Thymus (tissue), 11 donors: Measurements from ENCODE around the gene SSBP2. TPM values are rescaled to one million over a fixed set of nuclear protein-coding genes. Genes with fewer than 3 reads are reported as not detected.

Experiments used
- DNase-seq, 9 donors: peaks; one replicate each; pipeline ENCODE4 v3.0.0-alpha.2; 2013; ENCODE audit warnings: low spot score in 9 of 9, low read depth in 6 of 9, missing footprints in 1 of 9
- H3K27ac ChIP-seq, 2 donors: one replicate each; pipeline ENCODE4 v1.5.1; 2013; ENCODE audit warnings: control low read depth in 1 of 2, low read depth in 1 of 2, low read length in 1 of 2, mild to moderate bottlenecking in 1 of 2, moderate library complexity in 1 of 2
- H3K27me3 ChIP-seq, 2 donors: one replicate each; pipeline ENCODE4 v1.5.1; 2013; ENCODE audit warnings: low read length in 1 of 2; ENCODE audit not compliant: control insufficient read depth in 2 of 2, insufficient read depth in 1 of 2
- H3K36me3 ChIP-seq, 2 donors: one replicate each; pipeline ENCODE4 v1.5.1; 2013; ENCODE audit warnings: low read length in 1 of 2, mild to moderate bottlenecking in 1 of 2, moderate library complexity in 1 of 2; ENCODE audit not compliant: control insufficient read depth in 2 of 2, insufficient read depth in 2 of 2
- H3K4me1 ChIP-seq, 2 donors: one replicate each; pipeline ENCODE4 v1.5.1; 2013; ENCODE audit warnings: low read length in 2 of 2; ENCODE audit not compliant: control insufficient read depth in 2 of 2, insufficient read depth in 2 of 2
- H3K4me3 ChIP-seq, 2 donors: one replicate each; pipeline ENCODE4 v1.5.1; 2013; ENCODE audit warnings: low read length in 2 of 2, control low read depth in 1 of 2, mild to moderate bottlenecking in 1 of 2
- H3K9me3 ChIP-seq, 2 donors: one replicate each; pipeline ENCODE4 v1.5.1; 2013; ENCODE audit warnings: low read length in 1 of 2, mild to moderate bottlenecking in 1 of 2; ENCODE audit not compliant: control insufficient read depth in 2 of 2, insufficient read depth in 1 of 2
- WGBS: extraction: QIAGEN DNeasy Blood & Tissue Kit; methylation state at CpG from one replicate; pipeline ENCODE4 v1.1.7; 2013; 5-methylcytosine and 5-hydroxymethylcytosine counted together
- polyA plus RNA-seq: library from polyadenylated mRNA; stranded (reverse); fragments of 200-250 nt; gene quantifications from one replicate; pipeline ENCODE4 v1.2.3, GENCODE V29; 2013
- total RNA-seq: library from RNA; stranded (reverse); fragments of 120-200 nt; gene quantifications from one replicate; pipeline ENCODE4 v1.2.4, GENCODE V29; 2013
- donor health status: healthy.

The SSBP2 gene
- total and polyA plus RNA-seq, 2 donors, result 61.1 to 125 TPM

DNA sequence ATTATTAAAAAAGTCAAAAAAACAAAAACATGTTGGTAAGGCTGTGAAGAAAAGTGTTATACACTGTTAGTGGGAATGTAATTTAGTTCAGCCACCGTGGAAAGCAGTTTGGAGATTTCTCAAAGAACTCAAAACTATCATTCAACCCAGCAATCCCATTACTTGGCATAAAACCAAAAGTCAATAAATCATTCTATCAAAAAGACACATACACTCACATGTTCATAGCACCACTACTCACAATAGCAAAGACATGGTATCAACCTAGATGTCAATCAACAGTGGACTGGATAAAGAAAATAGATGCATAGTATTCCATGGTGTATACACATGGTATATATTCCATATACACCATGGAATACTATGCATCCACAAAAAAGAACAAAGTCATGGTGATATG lies 208.7 kb downstream of the SSBP2 start:
- no peak overlapping the region for H3K4me3 ChIP-seq
- peaks cover 9 to 17% of the 10 kb centered on the region in 2 donors for H3K4me1 ChIP-seq
- no peak overlapping the region for H3K27ac ChIP-seq
- 97% methylated on average over 1 of the region's 1 CpG for WGBS
- H3K36me3 ChIP-seq, result peaks cover 0 to 25% of the 10 kb centered on the region in 2 donors
- no peaks in the 10 kb centered on the region for H3K27me3 ChIP-seq
- H3K9me3 ChIP-seq, result no peaks in the 10 kb centered on the region
- no peak for DNase-seq

DNA sequence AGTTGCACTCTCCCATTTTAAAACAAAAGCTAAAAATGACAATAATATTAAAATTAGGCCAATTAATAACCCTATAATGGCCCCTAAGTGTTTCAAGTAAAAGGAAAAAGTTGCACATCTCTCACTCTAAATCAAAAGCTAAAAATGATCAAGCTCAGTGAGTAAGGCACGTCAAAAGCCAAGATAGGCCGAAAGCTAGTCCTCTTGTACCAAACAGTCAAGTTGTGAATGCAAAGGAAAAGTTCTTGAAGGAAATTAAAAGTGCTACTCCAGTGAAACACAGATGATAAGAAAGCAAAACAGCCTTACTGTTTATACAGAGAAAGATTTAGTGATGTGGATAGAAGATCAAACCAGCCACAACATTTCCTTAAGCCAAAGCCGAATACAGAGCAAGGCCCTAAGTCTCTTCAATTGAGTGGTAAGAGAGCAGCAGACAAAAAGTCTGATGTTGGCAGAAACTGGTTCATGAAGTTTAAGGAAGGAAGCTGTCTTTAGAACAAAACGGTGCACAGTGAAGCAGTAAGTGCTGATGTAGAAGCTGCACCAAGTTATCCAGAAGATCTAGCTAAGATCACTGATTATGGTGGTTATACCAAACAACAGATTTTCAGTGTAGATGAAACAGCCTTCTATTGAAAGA lies 212.9 kb downstream of the SSBP2 start:
- peak; percentile 40 to 89 (median 72) for DNase-seq
- no peaks in the 10 kb centered on the region for H3K9me3 ChIP-seq
- 13% methylated on average over 4 of the region's 4 CpGs for WGBS
- no peaks in the 10 kb centered on the region for H3K27me3 ChIP-seq
- peaks cover 0 to 23% of the 10 kb centered on the region in 2 donors for H3K36me3 ChIP-seq
- H3K4me1 ChIP-seq, result peaks cover 14 to 28% of the 10 kb centered on the region in 2 donors
- peak overlapping the region; percentile 61 to 76 for H3K27ac ChIP-seq
- H3K4me3 ChIP-seq, result no peak overlapping the region

DNA sequence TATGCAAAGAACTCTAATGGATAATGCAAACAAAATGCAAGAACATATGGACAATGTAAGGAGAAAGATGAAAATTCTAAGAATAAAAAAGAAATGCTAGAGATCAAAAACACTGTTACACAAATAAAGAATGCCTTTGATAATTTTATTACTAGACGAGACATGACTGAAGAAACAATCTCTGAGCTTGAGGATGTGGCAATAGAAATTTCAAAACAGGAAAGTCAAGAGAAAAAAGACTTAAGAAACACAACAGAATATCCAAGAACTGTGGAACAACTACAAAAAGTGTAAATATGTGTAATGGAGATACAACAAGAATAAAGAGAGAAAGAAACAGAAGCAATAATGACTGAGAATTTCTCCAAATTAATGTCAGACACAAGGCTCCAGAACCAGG lies 216.5 kb downstream of the SSBP2 start:
- H3K27me3 ChIP-seq, result no peaks in the 10 kb centered on the region
- no peak overlapping the region for H3K27ac ChIP-seq
- H3K9me3 ChIP-seq, result no peaks in the 10 kb centered on the region
- no peak for DNase-seq
- peaks cover 0 to 25% of the 10 kb centered on the region in 2 donors for H3K36me3 ChIP-seq
- peaks cover 14 to 28% of the 10 kb centered on the region in 2 donors for H3K4me1 ChIP-seq
- WGBS, result 27% methylated on average over 1 of the region's 1 CpG
- no peak overlapping the region for H3K4me3 ChIP-seq

DNA sequence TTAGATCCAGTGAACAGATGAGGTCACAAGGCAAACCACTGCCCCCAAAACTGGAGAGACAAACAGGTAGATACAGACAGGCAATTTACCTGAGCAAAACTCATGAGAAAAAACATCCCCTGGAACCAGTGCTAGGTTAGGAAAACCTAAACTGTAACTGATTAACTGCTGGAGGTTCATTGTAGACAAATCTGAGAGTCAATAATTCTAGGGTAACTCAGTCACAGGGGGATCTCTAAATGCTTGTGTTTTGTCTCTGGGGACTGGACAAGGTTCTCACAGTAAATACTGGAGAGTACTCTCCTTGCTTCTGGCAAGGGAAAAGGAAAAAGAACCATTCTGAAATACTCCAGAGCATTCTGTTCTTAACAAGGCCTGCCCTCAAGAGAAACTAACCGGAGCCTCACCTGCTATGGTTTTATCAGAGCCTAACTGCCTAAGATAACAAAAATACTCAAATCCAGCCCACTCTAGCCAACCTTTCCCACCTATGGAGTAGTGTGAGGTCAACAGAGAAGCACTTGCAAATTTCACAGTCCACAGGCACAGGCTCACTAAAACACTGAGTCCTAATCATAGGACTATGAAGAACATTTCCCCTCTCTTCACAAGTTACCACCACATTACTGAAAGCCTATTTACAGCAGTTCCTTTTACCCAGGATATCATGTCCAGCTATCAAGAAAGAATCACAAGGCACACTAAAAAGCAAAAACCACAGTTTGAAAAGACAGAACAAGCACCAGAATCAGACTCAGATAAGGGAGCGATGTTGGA lies 217.1 kb downstream of the SSBP2 start:
- DNase-seq, result no peak
- Histone ChIP-seq H3K9me3 (no peaks in the 10 kb centered on the region), H3K27me3 (no peaks in the 10 kb centered on the region), H3K27ac (peak overlapping the region in 1 of 2 donors; percentile 44), H3K4me3 (no peak overlapping the region), H3K4me1 (peaks cover 14 to 25% of the 10 kb centered on the region in 2 donors), H3K36me3 (peaks cover 0 to 24% of the 10 kb centered on the region in 2 donors)
- WGBS, result 91% methylated on average over 2 of the region's 2 CpGs

DNA sequence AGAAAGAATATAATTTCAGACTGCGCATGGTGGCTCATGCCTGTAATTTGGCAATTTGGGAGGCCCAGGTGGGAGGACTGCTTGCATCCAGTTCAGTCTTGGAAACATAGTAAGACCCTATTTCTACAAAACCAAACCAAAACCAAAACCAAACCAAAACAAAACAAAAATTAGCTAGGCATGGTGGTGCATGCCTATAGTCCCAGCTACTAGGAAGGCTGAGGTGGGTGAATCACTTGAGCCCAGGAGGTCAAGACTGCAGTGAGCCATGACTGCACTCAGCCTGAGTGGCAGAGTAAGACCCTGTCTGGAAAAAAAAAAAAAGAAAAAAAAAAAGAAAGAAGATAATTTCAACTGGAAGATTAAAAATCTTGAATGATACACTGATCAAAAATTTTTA lies 220.0 kb downstream of the SSBP2 start:
- Histone ChIP-seq H3K4me1 (peaks cover 4 to 6% of the 10 kb centered on the region in 2 donors), H3K27ac (no peak overlapping the region), H3K36me3 (peaks cover 0 to 23% of the 10 kb centered on the region in 2 donors), H3K4me3 (no peak overlapping the region), H3K9me3 (no peaks in the 10 kb centered on the region), H3K27me3 (no peaks in the 10 kb centered on the region)
- no peak for DNase-seq
- WGBS, result 100% methylated on average over 1 of the region's 1 CpG

DNA sequence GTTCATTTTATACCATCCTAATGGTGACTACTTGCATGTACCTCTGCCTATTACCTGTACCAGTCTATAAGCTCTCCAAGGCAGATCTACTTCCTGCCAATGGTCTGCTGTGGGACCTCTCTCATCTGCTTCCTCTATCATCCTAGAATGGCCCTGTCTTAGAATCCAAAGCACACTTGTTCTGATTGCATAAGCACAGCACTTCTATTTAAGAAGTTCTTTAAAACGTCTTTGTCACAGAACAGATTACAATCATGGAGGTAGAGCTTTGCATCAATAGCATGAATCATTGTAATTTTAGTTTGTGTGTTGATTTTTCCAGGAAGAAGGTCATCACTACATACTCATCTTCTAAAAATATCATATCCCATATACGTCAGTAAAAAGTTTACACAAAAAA lies 225.2 kb downstream of the SSBP2 start:
- H3K36me3 ChIP-seq, result peaks cover 0 to 18% of the 10 kb centered on the region in 2 donors
- no peaks in the 10 kb centered on the region for H3K27me3 ChIP-seq
- no peaks in the 10 kb centered on the region for H3K4me1 ChIP-seq
- peak in 1 of 9 donors; percentile 38 for DNase-seq
- H3K27ac ChIP-seq, result no peak overlapping the region
- no peaks in the 10 kb centered on the region for H3K9me3 ChIP-seq
- H3K4me3 ChIP-seq, result no peak overlapping the region
- WGBS, result 74% methylated on average over 2 of the region's 2 CpGs

DNA sequence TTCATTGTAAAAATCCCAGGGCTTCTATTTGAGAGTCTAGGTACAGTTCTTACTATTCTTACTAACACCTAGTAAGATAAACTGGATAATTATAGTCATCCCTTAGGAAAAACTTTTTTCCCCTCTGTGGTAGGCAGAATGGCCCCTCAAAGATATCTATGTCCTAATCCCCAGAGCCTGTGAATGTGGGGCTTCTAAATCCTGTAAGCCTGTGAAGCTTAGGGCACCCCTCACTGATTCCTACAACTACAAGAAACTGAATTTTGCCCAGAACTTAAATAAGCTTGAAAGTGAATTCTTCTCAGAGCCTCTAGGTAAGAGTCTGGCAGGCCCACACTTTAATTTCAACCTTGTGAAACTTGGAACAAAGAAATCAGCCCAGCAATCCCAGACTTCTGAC lies 226.9 kb downstream of the SSBP2 start:
- H3K27ac ChIP-seq, result no peak overlapping the region
- H3K9me3 ChIP-seq, result no peaks in the 10 kb centered on the region
- H3K4me3 ChIP-seq, result no peak overlapping the region
- H3K27me3 ChIP-seq, result no peaks in the 10 kb centered on the region
- peaks cover 0 to 9% of the 10 kb centered on the region in 2 donors for H3K36me3 ChIP-seq
- H3K4me1 ChIP-seq, result no peaks in the 10 kb centered on the region
- DNase-seq, result no peak

DNA sequence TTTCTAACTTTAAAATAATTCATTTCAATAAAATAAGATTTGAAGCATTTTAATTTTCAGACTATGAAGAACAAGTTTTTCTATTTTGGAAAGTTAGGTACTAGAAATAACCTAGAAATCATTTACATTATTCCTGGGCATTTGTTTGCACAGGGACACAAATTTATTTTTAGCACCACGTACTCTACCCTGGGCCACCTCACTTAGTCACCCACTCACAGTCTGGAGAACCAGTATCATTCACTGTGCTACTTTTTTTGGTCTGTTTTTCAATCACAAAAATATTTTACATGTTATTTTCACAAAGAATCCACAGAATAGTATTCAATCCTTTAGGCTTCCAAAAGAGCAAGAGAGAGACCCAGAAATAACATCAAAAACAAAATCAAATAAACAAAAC lies 228.3 kb downstream of the SSBP2 start:
- H3K27ac ChIP-seq, result no peak overlapping the region
- H3K4me3 ChIP-seq, result no peak overlapping the region
- DNase-seq, result no peak
- peaks cover 0 to 6% of the 10 kb centered on the region in 2 donors for H3K36me3 ChIP-seq
- no peaks in the 10 kb centered on the region for H3K9me3 ChIP-seq
- 99% methylated on average over 1 of the region's 1 CpG for WGBS
- H3K27me3 ChIP-seq, result no peaks in the 10 kb centered on the region
- no peaks in the 10 kb centered on the region for H3K4me1 ChIP-seq

DNA sequence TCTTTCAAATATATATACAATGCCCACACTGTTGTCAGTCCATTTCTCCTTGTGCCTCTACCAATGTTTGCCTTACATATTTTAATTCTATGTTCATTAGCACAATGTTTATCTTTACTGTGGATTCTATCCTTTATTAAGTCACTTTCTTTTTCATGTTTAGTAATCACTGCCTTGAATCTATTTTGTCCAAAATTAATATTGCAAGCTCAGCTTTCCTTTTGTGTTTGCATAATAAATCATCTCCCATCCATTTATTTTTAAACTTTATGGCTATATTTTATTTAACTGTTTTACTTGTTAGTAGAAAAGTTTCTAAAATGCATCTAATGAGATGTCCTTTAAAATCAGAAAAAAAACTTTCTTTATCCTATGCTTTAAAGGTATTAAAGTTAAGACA lies 230.1 kb downstream of the SSBP2 start:
- H3K4me1 ChIP-seq, result no peaks in the 10 kb centered on the region
- H3K27ac ChIP-seq, result no peak overlapping the region
- H3K9me3 ChIP-seq, result no peaks in the 10 kb centered on the region
- no peak for DNase-seq
- H3K36me3 ChIP-seq, result peaks cover 0 to 3% of the 10 kb centered on the region in 2 donors
- H3K4me3 ChIP-seq, result no peak overlapping the region
- no peaks in the 10 kb centered on the region for H3K27me3 ChIP-seq
